NCI-H2107 treated with DMSO at 0.1 percent for 48 hours (cell line): Measurements from ENCODE around the gene TMPRSS5.
"Not testable (repeated sequence)": the region's sequence is repeated elsewhere in the genome, so short reads cannot be mapped to it uniquely, and the experiment has no call there.

Source experiments
- DNase-seq: peaks from one replicate; lab custom pipeline; 2025; ENCODE audit not compliant: unreplicated experiment; lab: John Stamatoyannopoulos, UW

Gene TMPRSS5

DNA sequence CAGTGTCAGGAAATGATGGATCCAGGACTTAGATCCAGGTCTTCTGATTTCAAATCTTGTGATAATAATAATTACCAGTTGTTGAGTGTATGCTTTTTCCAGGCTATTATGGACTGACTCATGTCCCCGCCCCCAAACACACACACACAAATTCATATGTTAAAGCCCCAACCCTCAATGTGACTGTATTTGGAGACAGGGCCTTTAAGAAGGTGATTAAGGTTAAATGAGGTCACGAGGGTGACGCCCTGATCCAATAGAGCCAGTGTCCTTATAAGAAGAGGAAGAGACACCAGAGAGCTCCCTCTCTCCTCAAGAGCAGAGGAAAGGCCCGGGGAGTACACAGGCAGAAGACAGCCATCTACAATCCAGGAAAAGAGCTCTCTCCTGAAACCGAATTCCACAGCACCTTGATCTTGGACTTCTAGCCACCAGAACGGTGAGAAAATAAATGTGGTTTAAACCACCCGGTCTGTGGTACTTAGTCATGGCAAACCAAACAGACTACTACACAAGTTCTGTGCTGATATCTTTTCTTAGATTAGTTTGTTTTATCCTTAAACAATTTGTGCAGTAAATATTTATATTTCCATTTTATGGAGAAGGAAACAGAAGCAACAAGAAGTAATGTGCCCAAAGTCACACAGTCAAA, 8.2 kb downstream of the TMPRSS5 start:
- no peak for DNase-seq

DNA sequence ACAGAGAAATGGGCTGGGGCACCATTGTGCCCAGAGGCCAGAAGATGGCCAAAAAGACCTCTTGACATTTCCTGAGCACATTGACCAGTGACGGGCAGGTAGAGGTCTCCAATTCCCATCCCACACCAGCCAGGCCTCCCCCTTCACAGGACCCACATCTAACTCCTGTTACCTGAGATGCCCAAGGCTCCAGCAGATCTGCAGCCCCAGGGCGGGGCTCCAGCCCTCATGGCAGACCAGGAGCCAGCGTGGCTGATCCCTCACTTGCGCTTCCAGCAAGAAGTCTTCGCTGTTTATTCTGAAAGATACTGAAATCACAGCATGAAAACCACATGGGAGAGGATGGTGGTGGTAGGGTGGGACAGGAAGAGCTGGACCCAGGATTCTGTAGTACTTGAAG, 9.0 kb downstream of the TMPRSS5 start:
- no peak for DNase-seq

DNA sequence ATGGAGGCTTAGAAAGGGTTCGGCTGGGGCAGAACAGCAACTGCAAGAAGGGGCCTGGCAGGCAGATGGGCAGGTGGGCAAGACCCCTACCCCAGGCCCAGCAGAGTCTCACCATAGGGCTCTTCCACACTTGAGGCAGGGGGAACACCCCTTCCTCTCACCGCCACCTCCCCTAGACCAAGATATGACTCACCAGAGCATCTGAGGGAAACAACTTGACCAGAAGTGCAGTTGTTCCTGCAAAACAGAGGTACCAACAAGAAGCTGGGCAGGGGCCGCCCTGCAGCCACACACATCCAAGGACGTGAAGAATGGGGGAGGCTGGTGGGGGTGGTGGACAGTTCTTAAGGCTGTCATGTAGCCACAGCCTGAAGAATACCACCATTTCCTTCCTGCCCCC, 10.9 kb downstream of the TMPRSS5 start:
- DNase-seq: no peak

DNA sequence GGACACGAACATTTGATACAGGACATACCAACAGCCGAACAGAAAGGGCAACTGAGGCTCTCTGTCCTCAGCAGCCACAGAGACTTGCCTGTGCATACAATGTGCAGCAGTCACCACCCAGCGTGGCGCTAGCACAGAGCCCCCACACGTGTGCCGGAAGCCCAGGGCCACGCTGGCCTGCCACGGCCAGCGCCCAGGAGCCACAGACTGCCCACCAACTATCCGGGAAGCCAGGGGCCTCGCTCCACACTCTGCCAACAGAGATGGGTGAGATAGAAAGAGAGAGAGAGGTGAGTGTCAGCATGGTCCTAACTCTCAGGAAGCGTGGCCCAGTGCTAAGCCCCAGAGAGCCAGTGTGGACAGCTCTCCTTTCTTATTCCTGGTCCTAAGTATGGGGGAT, 11.7 kb downstream of the TMPRSS5 start:
- no peak for DNase-seq

DNA sequence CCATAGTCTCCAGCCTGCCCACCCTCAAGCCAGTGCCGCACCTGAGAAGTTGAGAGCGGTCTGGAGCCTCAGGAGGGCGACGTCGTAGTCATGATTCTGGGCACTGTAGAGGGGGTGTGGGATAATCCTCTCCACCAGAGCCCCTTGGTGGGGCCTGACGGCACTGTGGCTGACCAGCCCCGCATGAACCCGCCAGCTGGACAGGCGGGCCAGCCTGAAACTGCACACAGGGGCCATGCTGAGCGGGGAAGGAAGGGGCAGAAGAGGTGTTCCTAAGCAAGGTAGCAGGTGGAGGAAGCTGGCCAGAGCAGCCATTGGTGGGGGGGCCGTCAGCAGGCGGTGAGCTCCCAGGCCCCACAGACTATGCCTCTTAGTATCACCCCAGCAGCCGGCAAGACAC, 13.1 kb downstream of the TMPRSS5 start:
- no peak for DNase-seq

DNA sequence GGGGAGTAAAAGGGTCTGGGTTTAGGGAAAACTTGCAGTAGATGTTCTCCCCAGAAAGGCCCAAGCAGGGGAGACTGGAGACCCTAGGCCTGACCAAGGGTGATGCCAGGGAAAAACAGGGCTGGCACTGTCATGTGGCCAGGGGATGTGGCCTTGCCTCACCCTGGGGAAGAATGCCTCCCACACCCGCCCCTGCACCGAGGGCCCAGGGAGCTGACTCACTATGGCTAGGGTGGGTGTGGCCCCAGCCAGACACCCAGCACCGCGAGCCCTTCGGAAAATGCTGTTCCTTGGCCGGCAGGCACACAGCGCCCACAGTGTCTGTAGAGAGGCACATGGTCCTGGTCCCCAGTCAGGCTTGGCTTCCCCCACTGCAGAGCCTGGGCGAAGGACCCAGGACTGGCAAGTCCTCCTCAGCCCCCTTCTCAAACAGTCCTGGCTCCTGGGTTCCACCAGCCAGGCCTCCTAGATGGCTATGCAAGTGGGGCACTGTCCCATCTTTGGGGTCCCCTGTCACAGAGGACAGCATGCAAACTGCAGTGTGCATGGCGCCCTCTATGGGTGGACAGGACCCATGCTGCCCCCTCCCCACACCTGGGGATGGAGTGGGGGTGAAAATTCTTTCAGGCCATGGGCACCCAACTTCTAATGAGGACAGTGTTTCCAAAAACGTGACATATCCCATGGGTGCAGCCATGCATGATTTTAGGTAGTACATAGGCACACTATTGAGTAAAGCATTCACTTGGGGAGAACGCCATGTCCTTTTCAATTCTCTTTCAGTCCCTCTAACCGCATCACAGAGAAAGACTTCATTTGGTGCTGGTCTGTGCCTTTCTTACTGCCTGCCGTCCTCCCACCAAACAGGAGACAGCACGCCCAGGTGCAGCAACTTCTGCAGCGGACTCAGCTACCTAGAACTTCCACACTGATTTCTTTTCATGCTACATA, 15.2 kb downstream of the TMPRSS5 start:
- DNase-seq: no peak

DNA sequence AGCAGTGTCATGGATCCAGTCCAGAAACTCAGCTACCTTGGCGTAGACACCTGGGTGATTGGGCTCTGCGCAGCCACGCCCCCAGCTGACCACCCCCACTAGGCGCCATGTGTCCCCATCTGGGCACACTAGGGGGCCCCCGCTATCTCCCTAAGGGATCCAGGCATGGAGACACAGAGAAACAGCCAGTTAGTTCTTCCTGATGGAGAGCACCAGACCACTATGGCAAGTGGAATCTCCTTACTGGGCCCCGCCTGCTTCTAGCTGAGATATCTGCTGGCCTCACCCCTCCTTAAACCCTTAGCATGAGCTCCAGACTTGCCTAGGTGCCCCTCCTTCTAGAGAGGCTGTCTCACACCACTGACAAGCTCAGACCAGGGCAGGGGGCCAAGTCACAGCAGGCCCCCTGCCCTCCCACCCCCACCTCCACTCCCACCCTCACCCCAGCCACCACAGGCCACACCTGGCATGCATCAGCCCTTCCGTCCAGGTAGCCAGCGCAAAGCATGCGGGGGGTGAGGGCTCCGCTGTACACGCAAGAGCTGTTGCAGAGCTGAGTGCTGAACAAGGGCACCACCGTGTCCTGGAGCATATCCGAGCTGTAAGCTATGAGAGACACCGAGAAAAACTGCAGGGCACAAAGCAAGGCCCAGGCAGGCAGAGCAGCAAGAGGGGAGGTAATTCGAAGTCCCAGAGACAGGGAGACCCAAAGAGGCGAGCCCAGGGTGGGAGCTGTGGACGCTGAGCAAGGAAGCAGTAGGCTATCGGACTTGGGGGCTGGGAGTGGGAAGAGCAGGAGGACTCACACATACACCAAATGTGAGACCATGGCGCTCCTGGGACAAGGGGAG, 16.1 kb downstream of the TMPRSS5 start:
- no peak for DNase-seq

DNA sequence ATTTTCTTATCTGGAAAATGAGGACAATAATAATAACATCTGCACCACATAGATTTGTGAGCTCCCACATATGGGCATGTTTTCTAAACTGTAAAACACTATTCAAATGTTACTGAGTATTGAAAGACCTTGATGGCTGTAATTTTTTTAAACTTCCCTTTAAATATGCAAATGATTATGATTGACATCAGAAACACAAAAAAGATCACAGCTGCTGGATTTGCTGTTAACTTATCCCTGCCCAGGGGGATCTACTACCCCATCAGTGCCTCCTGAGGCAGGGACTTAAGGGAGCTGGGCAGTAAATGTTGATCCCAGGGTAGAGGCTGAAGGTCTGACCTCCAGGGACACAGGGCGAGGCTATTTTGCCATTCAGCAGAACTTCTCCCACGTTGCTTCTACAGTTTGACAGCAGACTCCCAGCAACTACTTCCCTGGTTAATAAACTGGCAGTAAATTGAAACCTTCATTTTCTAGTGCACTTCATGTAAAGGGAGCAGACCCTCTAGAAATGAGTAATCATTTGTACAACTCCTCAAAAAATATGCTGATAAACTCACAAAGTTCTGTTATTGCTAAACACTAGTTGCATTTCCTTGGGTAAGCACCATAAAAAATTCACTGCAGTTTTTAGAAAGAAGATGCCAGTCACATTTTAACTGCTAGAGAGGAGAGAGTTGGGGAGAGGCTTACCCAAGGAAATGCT, 20.3 kb downstream of the TMPRSS5 start:
- DNase-seq: no peak

DNA sequence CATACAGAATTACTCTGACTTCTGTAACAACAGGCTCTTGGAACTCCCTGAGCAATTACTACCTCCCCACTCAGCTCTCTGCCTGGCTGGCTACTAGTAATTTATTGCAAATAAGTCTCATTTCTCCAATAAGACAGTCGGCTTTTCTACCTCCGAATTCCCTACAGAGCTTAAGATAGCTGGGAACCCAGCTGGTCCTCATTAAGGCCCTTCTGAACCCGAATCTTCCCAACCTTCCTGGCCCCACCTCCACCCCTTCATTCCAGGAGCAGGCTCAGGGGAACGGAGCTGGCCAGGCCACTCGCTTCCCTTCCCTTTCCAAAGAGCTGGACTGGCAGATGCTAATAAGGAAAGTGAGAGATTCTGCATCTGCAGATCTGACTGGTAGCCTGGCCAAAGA, 21.6 kb downstream of the TMPRSS5 start:
- DNase-seq: no peak

DNA sequence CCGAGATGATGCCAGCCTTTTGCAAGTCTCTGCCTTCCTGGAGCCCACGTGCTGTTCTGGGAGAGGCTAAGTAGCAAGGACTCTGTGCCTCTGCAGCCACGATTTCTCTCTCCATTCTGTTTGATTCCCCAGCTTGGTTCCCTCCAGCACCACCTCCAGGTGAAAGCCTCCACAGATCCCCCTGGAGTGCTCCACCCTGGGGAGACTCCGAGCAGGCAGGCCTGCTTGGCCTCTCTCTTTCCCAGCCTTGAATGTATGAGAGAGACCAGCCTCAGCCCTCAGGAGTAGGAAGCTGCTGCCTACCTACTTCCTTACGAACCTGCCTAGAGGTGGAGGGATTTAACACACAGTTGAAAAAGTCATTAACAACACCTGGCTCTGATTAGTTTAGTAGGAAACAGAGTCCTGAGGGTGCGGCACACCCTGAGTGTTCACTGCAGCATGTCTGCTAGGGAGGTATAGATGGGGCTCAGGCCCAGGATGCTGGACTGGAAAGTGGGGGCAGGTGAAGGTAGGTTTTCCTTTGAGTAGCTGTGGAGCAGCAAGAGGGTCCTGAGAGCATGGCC, 22.5 kb downstream of the TMPRSS5 start:
- no peak for DNase-seq

DNA sequence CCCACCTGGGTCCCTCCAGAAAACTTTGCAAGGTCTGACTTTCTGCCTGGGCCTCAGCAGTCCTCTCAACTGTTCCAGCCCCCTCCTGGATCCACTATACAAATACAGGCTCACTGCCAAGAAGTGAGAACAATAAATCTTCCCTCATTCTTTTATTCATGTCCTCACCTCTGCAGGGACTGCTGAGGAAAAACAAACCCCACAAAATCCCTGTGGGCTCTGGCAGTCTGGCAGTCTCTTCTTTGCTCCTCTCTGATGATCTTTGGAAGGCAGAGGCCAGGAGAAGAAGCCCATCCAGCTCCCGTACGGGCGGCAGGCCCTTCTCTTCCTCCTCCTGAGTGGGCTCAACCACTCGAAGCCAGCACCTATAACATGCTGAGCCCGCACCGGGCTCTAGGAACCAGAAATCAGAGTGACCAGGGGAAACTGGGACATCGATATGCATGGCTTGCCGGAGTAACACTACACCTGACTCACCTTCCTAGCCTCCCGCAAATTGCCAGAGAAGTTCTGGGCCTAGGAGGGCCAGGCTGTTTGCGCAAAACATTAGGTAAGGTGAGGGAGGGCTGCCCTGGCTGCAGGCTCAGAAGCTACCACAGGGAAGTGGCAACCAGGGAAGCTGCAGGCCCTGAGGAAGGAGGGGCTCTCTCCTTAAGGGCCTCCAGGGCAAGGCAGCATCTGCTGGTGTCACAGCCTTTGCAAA, 24.2 kb downstream of the TMPRSS5 start:
- DNase-seq: peak; percentile 58

DNA sequence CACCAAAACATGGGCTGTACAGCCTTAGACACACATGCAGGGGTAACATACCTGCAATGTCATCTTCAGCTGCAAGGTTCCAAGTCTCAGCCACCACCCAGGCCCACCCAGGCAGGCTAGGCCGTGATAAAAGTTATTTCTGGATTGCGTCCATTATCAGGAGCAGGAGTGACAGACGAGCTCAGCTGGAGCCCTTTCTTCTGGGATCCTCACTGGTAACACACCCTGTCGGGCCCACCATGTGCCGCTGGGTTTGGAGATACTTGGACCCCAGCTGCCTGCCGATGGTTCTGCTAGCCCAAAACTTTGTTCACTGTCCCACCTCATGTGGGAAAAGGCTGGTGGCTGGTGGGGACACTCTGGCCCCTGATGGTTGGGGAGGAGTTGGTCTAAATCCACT, 24.8 kb downstream of the TMPRSS5 start:
- no peak for DNase-seq

DNA sequence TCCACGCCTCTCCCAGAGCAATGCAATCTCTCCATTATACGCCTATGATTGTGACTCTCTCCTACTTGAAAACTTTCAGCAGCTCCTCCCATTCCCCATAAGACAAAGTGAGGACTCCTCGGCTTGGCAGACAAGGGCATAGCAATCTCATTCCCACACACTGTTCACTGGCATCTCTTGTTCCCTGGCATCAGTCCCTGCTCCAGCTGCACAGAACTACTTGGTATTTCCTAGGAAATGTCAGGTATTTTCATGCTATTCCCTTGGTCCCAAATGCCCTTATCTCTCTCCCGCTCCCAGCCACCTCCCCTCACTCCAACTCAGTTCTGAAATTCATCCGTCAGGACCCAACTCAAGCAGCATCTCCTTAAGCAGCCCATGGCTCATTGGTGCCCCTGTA, 28.4 kb downstream of the TMPRSS5 start:
- DNase-seq: no peak

DNA sequence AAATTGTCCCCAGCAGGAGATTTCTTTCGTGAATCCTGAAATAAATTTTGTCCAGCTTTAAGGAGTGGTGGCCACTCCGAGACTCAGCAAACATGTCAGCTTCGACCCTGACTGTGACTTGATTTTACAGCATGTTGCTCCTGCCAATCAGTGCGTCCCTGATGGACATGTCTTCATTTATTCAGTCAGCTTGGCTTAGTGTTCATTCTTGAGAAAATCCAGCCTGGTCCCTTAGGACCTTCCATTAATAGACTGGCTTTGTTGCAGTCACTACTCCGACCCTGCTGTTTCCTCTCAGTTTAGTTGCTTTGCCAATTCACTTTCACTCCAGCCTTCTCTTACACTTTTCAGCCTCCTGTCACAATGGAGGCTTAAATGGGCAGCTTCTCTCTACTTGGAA, 30.5 kb downstream of the TMPRSS5 start:
- DNase-seq: no peak

DNA sequence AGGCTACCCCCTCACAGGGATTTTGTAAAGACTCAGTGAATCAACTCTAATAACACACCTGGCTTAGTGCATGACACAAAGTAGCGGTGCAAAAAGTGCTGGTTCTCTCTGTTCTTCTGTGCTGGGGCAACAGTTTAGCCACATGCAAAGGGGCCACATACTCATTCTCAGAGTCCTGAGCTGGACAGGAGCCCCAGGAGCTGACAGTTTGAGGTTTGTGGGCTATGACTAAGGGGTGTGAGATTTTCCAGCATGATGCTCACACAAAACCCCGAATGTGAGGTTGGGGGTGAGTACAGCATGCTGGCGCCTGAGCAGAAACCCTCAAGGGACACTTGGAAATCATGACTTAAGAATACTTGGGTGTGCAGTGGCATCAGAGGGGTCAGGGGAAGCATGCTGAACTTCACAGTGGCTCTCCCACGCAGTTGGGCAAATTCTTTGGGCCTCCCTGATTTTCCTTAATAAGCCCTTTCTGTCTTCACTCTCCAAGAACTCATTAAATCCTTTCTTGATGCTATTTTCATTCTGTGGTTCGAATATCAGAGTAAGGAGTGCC, 31.0 kb downstream of the TMPRSS5 start:
- DNase-seq: no peak

DNA sequence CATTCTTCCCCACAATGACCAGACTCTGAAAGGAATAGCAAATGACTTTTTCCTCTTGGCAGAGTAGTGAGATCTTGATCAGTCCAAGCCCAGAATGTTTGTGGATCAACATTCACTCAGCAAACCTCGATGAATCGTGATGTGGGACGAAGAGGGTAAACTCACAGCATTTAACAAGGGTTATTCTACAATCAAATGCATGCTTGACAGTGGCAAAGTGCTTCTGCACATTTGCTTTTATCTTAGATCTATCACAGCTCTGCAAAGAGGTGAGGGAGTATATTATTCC, 31.8 kb downstream of the TMPRSS5 start:
- DNase-seq: no peak

DNA sequence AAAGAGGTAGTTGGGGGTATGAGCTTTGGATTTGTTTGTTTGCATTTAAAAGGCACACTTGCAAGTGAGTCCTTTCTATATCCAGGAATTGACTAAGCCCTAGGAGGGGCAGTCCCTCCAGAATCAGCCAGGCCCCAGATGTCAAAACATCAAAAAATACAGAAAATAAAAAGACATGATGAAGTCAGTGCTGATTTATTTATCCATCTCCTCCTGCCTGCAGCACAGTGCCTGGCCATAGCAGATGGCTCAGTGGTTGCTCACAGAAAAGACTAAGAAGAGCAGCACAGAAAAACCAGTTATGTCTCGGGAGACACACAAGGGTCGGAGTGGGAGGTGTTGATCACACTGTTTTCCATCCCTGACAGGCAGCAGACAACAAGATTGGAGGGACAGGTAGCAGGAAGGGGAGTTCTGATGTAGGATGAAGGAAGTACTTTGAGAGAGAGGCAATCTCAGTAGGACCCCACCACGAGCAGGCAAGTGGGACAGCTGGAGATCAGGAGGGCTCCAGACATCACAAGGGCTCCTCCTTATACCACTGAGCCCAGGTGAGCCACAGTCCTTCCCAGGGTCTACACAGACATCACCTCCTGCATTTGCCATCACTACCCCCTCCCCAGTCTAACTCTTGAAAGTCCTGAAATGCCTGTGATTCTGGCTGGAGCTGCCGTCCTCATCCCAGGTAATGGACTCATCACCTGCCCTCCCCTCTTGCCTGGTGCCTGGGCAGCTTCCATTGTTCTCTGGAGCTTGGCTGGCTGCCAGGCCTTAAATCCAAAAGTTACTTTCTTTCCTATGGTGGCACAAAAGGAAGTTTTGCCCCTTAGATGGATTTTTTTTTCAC, 32.3 kb downstream of the TMPRSS5 start:
- no peak for DNase-seq

DNA sequence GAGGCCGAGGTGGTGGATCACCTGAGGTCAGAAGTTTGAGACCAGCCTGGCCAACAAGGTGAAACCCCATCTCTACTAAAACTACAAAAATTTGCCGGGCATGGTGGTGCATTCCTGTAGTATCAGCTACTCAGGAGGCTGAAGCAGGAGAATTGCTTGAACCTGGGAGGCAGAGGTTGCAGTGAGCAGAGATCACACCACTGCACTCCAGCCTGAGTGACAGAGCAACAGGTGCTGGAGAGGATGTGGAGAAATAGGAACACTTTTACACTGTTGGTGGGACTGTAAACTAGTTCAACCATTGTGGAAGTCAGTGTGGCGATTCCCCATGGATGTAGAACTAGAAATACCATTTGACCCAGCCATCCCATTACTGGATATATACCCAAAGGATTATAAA, 34.2 kb downstream of the TMPRSS5 start:
- not testable (repeated sequence) for DNase-seq

DNA sequence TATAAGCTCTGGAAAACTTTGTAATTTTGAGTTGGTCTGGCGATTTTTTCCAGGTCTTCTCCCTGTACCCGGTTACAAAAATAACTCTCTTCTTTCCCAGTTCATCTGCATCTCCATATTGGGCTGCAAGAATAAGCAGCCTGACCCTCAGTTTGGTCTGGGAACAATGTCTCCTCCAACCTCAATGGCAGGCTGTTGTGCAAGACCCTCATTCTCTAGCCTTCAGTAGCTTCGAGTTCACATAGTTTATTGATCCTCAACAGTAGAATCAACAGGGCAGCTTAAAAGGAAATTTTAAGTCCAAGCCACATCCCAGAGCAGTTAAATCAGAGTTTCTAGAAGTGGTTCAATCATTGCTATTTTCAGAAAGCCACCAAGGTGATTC, 35.3 kb downstream of the TMPRSS5 start:
- no peak for DNase-seq
